HG02623 (cell line): ENCODE measurements around the gene APOBR.
"Not testable (repeated sequence)": the region's sequence is repeated elsewhere in the genome, so short reads cannot be mapped to it uniquely, and the experiment has no call there.

ENCODE experiments used
- ATAC-seq: cut with Tn5 transposase; IDR thresholded peaks from one replicate; pipeline ENCODE4 v1.9.1; 2021; ENCODE audit warnings: moderate library complexity; ENCODE audit not compliant: unreplicated experiment

APOBR gene

DNA sequence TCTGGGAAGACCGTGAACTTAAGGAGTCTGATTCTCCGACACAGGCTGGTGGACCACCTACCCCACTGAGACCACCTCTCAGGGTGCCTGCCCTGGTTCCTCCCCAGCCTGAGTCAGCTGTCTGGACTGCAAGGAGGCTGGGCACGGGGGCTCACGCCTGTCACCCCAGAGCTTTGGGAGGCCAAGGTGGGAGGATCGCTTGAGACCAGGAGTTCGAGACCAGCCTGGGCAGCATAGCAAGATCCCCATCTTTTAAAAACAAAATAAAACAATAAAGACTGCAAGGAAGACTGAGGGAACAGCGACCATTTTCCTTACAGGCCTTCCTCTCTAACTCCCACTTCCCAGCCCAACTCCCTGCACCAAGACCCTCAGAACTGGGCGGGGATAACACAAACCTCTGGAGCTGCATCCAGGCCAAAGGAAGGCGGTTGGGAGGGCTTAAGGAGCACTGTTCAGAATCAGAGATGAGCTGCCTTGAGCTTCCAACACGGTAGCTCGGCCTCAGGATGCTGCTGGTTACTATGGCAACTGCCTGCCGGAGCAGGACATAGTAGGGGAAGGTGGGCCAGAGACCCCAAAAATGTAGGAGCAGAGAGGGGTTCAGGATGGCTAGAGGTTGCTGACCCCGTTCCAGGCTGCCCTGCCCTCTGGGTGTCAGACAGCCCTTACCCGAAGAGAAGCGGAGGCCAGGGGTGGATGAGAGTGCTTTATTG lies 4.4 kb downstream of the APOBR start:
- no peak for ATAC-seq

DNA sequence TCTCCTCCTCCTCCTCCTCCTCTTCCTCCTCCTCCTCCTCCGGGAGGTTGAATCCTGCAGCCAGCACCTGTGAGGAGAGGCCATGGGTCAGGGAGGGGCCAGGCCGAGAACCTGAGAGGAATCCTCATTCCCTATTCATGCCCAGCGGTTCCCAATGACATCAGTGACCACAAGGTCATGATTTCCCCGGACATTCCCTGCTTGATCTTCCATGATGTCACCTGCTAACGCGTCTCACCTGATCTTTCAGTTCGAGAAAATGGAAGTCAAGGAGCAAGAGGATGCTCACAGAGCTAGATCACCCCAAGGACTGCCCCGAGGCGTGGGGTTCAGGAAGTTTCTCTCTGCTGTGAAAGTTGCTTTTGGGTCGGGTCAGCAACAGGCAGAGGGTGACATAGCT lies 5.4 kb downstream of the APOBR start:
- ATAC-seq, result no peak

DNA sequence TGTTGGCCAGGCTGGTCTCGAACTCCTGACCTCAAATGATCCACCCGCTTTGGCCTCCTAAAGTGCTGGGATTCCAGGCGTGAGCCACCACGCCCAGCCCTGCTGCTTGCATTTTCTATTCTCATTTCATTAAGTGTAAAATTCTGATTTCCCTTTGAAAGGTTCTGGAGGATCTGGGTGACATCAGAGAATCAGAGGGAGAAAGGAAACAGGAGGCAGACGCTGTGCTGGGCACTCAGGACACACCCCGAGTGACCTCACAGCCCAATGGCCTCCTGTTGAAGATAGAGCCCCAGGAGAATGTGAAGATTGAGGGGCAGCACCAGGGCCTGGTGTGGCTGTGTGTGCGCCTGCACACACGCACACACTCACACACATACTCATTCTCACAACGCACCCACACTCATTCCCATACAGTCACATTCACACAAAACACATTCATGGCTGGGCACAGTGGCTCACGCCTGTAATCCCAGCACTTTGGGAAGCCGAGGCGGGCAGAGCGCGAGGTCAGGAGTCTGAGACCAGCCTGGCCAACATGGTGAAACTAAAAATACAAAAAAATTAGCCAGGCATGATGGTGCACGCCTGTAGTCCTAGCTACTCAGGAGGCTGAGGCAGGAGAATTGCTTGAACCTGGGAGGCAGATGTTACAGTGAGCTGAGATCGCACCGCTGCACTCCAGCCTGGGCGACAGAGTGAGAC lies 6.2 kb downstream of the APOBR start:
- ATAC-seq, result not testable (repeated sequence)

DNA sequence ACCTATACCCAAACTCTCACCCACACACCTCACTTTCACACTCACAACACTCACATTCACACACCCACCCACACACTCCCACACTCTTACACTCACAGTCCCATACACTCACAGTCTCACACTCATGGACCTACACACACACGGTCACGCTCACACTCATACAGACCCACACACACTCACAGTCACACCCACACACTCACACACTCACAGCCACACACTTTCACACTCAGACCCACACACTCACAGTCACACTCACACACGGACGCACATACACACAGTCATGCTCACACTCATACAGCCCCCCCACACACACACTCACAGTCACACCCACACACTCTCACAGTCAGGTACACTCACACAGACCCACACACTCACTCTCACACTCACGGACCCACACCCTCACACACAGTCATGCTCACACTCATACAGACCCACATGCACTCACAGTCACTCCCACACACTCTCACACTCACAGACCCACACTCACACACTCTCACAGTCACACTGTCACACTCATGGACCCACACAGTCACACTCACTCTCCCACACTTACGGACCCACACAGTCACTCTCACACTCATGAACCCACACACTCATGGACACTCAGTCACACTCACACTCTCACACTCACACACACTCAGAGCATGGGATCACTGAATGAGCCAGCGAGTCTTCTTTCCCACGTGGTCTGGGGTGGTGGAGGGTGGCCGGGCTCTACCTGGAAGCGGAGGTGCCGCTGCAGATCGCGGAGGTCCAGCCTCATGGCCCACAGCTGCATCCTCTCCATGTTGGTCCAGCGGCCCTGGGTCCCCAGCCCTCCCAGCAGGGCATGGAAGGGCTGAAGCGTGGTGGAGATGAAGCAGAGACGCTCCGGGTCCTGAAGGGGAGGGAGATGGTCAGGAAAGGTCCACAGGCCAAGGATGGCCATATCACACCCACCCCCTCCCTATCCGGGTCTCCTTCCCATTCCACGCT lies 7.1 kb downstream of the APOBR start:
- no peak for ATAC-seq

DNA sequence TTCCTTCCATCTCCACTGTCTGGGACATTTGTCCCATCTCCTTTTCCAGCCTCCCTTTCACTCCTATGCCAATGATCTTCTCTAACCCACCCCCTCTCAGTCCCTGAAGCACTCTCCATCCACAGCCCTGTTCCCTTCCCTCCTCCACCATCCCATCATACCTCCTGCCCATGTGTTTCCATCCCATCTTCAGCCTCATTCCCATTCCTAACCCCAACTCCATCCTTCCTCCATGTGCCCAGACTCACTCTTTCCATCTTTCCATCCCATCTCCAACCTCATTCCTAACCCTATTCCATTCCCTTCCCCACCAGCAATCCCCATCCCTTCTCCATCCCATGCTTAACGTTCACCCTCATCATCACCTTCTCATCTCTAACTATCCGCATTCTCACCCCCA lies 7.8 kb downstream of the APOBR start:
- no peak for ATAC-seq

DNA sequence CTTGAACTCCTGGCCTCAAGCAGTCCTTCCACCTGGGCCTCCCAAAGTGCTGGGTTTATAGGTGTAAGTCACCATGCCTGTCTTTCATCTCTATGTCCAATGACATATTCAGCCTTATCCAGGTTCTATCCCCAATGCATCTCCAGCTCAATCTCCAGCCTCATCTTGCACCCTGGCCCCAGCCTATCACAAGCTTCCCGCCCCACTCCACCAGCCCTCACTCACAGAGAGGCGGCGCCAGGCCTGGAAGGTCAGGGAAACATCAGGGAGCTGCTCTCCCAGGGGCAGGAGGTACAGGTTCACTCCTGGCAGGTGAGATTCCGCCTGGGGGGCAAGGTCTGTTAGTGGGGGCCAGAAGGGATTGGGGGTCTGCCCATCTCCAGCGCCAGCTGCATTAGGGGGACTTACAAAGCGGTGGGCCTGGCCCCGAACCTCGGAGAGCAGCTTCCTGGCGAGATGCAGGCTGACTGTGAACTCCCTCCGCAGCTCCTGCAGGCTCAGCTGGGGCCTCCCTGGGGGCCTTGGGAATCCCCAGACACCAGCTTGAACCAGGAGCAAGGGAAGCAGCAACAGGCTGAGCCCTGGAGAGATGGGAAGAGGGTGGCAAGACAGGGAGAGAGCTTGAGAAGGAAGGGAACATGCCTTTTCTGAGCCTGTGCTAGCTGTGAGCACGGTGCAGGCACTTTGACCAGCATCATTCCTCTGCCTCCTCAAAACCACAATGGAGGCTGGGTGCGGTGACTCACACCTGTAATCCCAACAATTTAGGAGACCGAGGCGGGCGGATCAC lies 9.2 kb downstream of the APOBR start:
- no peak for ATAC-seq

DNA sequence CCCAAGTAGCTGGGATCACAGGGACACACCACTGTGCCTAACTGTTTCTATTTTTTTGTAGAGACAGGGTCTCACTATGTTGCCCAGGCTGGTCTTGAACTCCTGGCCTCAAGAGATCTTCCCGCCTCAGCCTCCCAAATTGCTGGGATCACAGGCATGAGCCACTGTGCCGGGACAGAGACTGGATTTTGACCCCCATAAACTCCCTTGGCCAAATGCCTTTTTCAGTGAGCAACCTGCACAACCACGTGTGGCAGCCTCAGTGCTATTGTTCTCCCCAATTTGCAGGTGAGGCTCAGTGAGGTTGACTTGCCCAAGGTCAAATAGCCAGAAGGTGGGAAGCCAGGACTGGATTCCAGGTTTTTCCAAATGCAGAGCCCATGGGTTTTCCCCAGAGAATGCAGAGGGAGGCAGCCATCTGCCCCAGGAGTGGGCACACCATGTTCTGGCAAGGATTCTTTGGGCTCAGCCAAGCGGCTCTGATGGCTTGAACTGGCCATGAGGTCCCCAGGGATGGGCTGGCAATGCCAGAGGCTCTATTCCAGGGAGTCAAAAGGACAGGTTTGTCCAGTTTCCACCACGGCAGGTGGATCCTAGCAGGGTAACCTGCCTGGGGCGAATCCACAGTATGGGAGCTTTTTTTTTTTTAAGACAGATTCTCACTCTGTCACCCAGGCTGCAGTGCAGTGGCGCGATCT lies 10.4 kb downstream of the APOBR start:
- ATAC-seq, result no peak

DNA sequence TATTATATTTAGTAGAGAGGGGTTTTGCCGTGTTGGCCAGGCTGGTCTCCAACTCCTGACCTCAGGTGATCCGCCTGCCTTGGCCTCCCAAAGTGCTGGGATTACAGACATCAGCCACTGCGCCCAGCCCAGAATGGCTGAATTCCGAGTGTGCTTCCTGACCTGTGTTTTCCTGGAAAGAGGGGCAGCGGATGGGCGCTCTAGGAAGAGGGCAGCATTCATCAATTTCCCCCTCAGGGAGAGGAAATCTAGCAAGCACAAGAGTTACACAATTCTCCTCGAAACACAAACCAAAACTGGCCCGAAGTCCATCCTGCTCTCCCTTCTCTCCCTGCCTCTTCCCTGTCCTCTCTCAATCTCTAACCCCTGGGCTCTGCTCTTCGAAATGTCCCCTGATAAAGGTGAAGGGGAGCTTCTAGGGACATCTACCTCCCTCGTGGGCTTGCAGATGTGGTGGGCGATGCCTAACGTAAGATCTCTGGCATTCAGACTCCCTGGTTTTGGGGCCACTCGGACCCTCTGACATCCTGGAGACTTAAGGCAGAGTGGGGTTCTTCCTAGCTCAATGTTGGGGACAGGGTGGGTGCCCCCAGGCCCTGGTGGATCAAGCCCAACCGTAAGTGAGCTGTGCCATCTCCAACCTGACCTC lies 11.2 kb downstream of the APOBR start:
- no peak for ATAC-seq

DNA sequence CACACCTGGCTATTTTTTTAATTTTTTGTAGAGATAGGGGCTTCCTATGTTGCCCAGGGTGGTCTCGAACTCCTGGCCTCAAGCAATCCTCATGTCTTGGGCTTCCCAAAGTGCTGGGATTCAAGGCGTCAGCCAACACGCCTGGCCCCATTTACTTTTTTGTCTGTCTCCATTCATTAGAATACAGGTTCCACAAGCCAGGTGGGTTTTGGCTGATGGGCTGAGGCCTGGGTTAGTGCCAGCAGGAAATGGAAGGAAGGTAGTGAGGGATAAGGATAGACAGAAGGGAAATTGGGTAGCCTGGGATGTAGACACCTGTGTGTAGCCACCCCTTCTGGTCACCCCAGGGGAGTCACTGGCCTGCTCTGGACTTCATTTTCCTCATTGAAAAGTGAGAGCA lies 16.6 kb downstream of the APOBR start:
- no peak for ATAC-seq

DNA sequence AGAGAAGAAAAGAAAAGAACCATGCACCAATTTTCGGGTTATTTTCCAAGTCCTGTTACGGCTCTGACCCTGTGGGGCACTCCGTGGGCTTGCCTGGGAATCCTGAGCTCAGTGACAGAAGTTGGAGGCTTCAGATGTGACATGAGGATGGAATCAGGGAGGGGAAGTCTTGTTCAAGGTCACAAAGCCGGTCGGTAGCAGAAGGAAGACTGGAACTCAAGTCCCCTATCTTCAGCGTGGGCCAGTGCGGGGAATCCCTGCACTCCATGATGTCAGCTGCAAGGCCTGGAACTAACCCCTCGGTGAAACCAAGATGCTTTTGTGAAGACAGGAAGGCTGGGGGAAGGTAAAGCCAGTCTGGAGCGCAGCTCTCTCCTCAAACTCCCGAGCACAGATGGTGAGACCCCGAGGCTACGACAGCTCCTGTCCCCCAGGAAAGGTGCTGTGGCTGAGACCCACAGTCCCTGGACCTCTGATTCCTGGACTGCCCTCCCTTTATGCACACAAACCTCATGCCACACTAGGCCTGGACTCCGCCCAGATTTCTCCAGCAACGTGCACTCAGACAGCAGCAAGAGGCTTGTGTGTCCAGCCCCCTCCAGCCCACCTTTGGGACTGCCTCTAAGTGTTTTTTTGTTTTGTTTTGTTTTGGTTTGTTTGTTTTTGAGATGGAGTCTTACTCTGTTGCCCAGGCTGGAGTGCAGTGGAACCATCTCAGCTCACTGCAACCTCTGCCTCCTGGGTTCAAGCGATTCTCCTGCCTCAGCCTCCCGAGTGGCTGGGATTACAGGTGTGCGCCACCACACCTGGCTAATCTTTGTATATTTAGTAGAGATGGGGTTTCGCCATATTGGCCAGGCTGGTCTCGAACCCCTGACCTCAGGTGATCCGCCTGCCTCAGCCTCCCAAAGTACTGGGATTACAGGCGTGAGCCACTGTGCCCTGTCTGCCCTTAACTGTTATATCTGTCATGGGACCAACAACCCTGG lies 17.7 kb downstream of the APOBR start:
- ATAC-seq, result no peak

DNA sequence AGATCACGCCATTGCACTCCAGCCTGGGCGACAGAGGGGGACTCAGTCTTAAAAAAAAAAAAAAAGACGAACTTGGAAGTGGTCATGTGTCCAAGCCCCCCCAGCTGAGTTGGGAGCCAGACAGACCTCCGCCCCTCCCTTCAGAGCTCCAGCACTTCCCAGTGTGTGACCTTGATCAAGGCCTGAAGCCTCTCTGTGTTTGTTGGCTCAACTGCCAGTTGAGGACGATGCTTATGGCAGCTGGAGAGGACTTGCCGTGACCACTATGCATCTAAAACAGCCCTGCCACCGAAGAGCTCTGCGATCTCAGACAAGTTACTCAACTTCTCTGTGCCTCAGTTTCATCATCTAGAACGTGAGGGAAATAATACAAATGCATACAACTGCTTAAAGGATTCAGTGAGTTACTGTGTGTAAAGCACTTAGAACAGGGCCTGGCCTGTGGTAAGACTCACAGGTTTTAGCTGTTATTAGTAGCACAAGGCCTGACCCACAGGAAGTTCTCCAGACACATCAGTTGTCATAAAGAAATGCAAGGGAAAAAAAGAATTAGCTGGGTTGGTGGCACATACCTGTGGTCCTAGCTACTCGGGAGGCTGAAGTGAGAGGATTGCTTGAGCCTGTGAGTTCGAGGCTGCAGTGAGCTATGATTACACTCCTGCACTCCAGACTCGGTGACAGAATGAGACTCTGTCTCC lies 19.2 kb downstream of the APOBR start:
- no peak for ATAC-seq

DNA sequence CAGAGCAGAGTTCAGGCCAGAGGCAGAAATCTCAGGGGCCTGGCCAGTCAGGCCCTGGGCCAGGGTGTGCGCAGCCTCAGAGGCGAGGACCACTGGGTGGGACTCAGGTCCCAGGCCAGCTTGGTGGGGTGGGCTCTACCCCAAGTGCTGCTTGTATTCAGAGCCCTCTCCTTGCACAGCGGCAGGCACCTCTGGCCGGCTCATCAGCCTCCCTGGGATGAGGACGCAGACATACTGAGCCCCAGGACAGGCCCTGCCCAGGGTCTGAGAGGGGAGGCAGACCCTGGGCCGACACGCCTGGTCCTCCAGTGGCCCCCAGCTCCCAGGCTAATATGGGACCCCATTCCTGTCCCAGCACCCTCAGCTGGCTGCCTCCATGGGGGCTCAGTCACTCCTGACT lies 19.8 kb downstream of the APOBR start:
- no peak for ATAC-seq

DNA sequence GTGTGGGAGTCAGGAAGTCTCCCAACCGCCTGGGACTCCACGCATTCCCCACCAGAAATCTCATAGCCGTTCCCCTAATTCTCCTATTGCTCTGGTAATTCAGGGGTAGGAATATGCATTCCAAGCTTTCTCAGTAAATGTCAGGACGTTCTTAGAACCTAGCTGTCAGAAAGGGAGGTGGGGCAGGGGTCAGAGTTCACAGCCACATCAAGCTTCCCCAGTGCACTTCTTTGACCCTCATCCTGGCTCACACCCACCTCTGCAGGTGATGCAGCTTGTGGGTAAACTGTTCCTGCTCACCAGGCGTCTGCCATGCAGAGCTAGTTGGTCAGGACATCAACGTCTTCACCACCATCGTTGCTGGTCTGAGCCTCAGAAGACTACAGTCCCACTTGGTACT lies 26.2 kb downstream of the APOBR start:
- ATAC-seq, result no peak

DNA sequence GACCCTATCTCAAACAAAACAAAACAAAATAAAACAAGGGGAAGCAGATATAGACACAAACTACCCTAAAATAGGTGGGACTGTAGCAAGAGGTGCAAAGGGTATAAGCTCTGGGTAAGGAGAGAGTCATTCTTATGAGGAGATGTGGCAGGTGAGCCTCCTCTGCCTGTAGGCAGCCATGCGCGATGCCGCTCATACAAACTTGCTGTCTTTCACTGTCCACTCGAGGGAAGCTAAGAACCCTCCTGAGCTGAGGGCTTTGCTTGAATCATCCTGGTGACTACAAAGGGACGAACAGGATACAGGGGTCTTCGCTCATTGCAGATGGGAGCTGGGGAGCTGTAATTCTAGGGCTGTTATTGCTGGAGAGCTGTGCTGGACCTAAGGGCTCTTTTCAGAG lies 27.0 kb downstream of the APOBR start:
- ATAC-seq, result no peak

DNA sequence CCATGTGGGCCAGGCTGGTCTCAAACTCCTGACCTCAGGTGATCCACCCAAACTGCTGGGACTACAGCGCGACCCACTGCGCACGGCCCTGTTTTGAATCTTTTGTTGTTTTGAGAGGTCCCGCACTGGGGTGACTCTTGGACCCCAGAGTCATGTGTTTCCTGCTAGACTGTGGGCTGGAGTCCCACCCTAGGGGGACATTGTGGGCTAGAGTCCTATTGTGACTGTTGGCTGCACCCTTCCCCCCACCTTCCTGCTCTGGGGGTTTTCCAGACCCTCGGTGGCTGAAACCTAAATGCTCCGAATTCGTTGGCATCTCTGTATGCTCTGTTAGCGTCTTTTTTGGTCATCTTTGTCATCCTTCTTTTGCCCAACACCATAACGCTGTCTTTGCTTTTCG lies 28.3 kb downstream of the APOBR start:
- no peak for ATAC-seq

DNA sequence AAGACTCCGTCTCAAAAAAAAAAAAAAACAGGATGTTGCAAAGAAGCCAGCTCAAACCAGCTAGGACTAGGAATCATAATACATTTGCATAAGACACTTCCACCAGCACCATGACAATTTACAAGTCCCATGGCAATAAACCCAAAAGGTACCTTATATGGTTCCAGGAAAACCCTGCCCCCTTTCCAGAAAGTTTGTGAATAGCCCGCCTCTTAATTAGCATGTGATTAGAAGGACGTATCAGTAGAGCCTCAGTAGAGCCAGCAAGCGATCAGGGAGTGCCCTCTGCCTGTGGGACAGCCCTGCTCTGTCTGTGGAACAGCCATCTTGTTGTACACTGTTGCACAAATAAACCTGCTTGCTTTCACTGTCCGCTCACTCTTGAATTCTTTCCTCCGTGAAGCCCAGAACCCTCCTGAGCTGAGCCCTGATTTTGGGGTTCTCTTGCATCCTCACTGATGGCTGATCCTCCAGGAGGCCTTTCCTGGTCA lies 30.3 kb downstream of the APOBR start:
- ATAC-seq, result no peak

DNA sequence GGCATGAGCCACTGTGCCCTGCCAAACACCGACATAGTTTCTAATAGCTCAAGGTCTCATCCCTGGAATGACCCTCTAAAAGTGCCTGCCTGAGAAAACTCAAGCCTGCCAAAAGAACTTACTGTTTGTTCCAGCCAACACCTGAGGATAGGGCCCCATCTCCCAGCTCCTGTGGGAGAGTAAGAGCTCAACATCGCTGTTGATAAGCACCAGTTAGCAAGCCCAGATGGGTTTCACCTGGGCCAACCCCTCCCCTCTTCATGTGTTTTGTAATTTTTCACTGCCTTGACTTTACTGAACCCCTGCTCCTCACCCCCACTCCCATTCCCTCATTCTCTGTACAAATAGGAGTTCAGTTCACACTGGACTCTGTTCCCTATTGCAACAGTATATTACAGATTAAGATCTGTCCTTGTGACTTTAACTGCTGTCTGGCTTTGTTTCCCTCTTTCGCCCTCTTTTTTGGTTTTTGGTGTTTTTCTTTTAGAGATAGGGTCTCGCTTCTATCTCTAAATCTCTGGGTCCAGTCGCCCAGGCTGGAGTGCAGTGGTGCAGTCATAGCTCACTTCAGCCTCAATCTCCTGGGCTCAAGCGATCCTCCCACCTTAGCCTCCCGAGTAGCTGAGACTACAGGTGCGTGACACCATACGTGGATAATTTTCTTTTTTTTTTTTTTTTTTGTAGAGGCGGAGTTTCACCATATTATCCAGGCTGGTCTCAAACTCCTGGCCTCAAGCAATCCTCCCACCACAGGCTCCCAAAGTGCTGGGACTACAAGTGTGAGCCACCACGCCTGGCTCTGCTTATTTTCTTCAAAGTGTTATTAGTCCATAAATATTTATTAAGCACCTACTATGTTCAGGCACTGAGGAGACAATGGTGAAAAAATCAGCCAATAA lies 32.0 kb downstream of the APOBR start:
- ATAC-seq, result no peak
